ENCODE measurements around the gene UXT.

The UXT gene

GRCh38 chrX:47638816-47639215 is 20.2 kb downstream of the UXT start:
- H3K4me3 ChIP-seq (replicated peaks; ENCODE audit: low read depth, low read length) = no peak overlapping the region
- DNase-seq (ENCODE audit: low read depth) = no peak
- TF ChIP-seq CTCF (IDR thresholded peaks at IDR 0.05; ENCODE audit: low read length, missing control alignments) = no peak

- TF ChIP-seq CTCF (IDR thresholded peaks at IDR 0.05; ENCODE audit: low read length, missing control alignments) = no peak
- no peak overlapping the region for H3K4me3 ChIP-seq (replicated peaks; ENCODE audit: low read depth, low read length)
- DNase-seq (ENCODE audit: low read depth) = no peak
Observed at GRCh38 chrX:47637546-47638195, 21.3 kb downstream of the UXT start.

DNA sequence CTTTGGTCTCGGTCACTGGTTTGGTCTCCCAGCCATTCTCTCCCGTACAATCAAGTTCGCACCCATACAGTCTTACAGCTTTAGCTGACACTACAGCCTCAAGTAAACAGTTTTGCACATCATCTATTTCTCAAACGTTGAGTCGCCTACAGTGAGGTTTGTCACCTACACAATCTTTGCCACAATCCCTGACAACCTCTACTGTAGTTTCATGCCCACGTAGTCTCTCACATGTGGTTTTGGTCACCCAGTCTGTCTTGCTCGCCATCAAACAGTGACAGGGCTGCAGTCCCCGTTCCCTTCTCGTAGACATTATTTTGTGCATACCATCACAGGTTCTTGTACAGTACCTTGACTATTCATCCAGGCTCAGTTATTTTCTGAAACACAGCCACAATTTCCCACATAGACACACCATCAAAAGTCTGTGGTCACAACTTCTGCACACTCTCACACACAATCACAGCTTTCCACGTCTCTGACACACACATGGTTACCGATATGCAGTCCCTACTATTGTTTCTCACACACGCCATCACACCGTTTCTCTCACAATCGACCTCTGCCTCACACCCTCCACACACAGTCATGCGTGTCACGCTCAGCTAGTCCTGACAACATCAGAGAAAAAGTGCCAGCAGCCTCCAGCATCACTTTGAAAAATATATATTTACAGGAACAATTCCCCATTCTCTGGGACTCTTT is 24.0 kb downstream of the UXT start:
- no peak for TF ChIP-seq CTCF (IDR thresholded peaks at IDR 0.05; ENCODE audit: low read length, missing control alignments)
- no peak for DNase-seq (ENCODE audit: low read depth)
- H3K4me3 ChIP-seq (replicated peaks; ENCODE audit: low read depth, low read length) = no peak overlapping the region

GRCh38 chrX:47633689-47634590 is 25.0 kb downstream of the UXT start:
- TF ChIP-seq CTCF (IDR thresholded peaks at IDR 0.05; ENCODE audit: low read length, missing control alignments) = no peak
- no peak overlapping the region for H3K4me3 ChIP-seq (replicated peaks; ENCODE audit: low read depth, low read length)
- no peak for DNase-seq (ENCODE audit: low read depth)

- H3K4me3 ChIP-seq (replicated peaks; ENCODE audit: low read depth, low read length) = no peak overlapping the region
- no peak for DNase-seq (ENCODE audit: low read depth)
- TF ChIP-seq CTCF (IDR thresholded peaks at IDR 0.05; ENCODE audit: low read length, missing control alignments) = no peak
Observed at GRCh38 chrX:47632666-47633065, 26.3 kb downstream of the UXT start.

- DNase-seq (ENCODE audit: low read depth) = no peak
- no peak for TF ChIP-seq CTCF (IDR thresholded peaks at IDR 0.05; ENCODE audit: low read length, missing control alignments)
- no peak overlapping the region for H3K4me3 ChIP-seq (replicated peaks; ENCODE audit: low read depth, low read length)
Observed at GRCh38 chrX:47631676-47632075, 27.3 kb downstream of the UXT start.

Data from fibroblast of pulmonary artery (primary cell).